Stomach (tissue), 9 donors: ENCODE measurements around the gene PDZK1IP1. TPM values are rescaled to one million over a fixed set of nuclear protein-coding genes. Genes with fewer than 3 reads are reported as not detected.

Experiments
- DNase-seq, 2 donors: peaks; one replicate each; pipeline versions ENCODE4 v3.0.0 to v3.0.0-alpha.2; 2013 to 2019
- H3K27ac ChIP-seq, 5 donors: fragments of 200-600 bp in 4 of 5; sonication (generic) in 4 of 5; one replicate each; pipeline ENCODE4 v1.5.1; 2013 to 2019; ENCODE audit warnings: mild to moderate bottlenecking in 1 of 5, moderate library complexity in 1 of 5
- H3K27me3 ChIP-seq, 3 donors: fragments of 200-600 bp; sonication (generic); one replicate each; pipeline ENCODE4 v1.5.1; 2017 to 2019; ENCODE audit warnings: mixed run types in 1 of 3
- H3K36me3 ChIP-seq, 4 donors: fragments of 200-600 bp; sonication (generic); 1 replicate in 3 of 4; 2 replicates in 1 of 4; pipeline ENCODE4 v1.5.1; 2016 to 2019
- H3K4me1 ChIP-seq, 4 donors: fragments of 200-600 bp; sonication (generic); one replicate each; pipeline ENCODE4 v1.5.1; 2016 to 2019
- H3K4me3 ChIP-seq, 4 donors: fragments of 200-600 bp; sonication (generic) in 3 of 4; one replicate each; pipeline ENCODE4 v1.5.1; 2016 to 2019; ENCODE audit warnings: mild to moderate bottlenecking in 1 of 4
- H3K9me3 ChIP-seq, 4 donors: fragments of 200-600 bp; sonication (generic); one replicate each; pipeline ENCODE4 v1.5.1; 2016 to 2019
- CTCF ChIP-seq, 7 experiments: fragments of 450-650 bp in 4 of 7; fragments of 200-600 bp in 3 of 7; sonication (generic) in 3 of 7; IDR thresholded peaks; one replicate each; pipeline ENCODE4 v1.5.1; 2016 to 2019; ENCODE audit warnings: antibody characterized with exemption in 7 of 7, control low read depth in 2 of 7, mild to moderate bottlenecking in 1 of 7
- EP300 ChIP-seq: sonication (generic); formaldehyde crosslinking; IDR thresholded peaks from one replicate; pipeline ENCODE4 v1.6.1; 2017; ENCODE audit warnings: antibody characterized with exemption
- POLR2A ChIP-seq, 4 donors: fragments of 450-650 bp; IDR thresholded peaks; one replicate each; pipeline ENCODE4 v1.6.1; 2016; ENCODE audit warnings: antibody characterized with exemption in 4 of 4, control low read depth in 2 of 4, mild to moderate bottlenecking in 1 of 4, moderate library complexity in 1 of 4
- POLR2AphosphoS5 ChIP-seq, 3 donors: sonication (generic); formaldehyde crosslinking; IDR thresholded peaks; one replicate each; pipeline ENCODE4 v1.6.1; 2016; ENCODE audit warnings: antibody characterized with exemption in 3 of 3
- WGBS, 5 donors: extraction: QIAGEN DNeasy Blood & Tissue Kit in 3 of 5; methylation state at CpG; one replicate each; pipeline versions ENCODE4 v1.1.5 to v1.1.7; 2013 to 2018; 5-methylcytosine and 5-hydroxymethylcytosine counted together
- intact Hi-C: fragments of 100-400 bp; cut with DNase I; formaldehyde crosslinking; loops from one replicate; pipeline ENCODE4 v1.15.1; 2023; ENCODE audit warnings: low total_unique reads
- polyA plus RNA-seq, 3 donors: library from polyadenylated mRNA; stranded (reverse); fragments of 200-250 nt; gene quantifications; one replicate each; pipeline ENCODE4 v1.2.3, GENCODE V29; 2013
- total RNA-seq, 5 donors: library from RNA; depleted of rRNA; stranded (reverse); fragments of >200 nt; gene quantifications; one replicate each; pipeline versions ENCODE4 v1.1.0 to v1.2.3, GENCODE V29; 2014 to 2016
- donor health status: healthy with polysubstance abuse.
- donor health status: Bipolar disorder and iron deficiency.
- donor health status: healthy.

PDZK1IP1 gene
- total and polyA plus RNA-seq, 8 donors: 0.87 to 292 (median 130) TPM; not detected in 1

GRCh38 chr1:47233186-47233585, 43.4 kb upstream of the PDZK1IP1 start:
- peaks cover 33 to 89% (median 71%) of the 10 kb centered on the region in 3 donors for H3K27me3 ChIP-seq
- H3K27ac ChIP-seq: no peak overlapping the region
- H3K4me1 ChIP-seq: peaks cover 15 to 33% (median 27%) of the 10 kb centered on the region in 4 donors
- H3K4me3 ChIP-seq: no peak overlapping the region
- WGBS, 5 donors: 56 to 77% (median 58%) methylated on average over 6 of the region's 6 CpGs
- TF ChIP-seq POLR2AphosphoS5 (IDR thresholded peaks at IDR 0.05): no peak
- no peak for TF ChIP-seq CTCF (IDR thresholded peaks at IDR 0.05)
- TF ChIP-seq EP300: no peak
- no peak for TF ChIP-seq POLR2A (IDR thresholded peaks at IDR 0.05)
- H3K36me3 ChIP-seq: no peaks in the 10 kb centered on the region
- H3K9me3 ChIP-seq: no peaks in the 10 kb centered on the region
- intact Hi-C loops: no loop called here
- DNase-seq: no peak

GRCh38 chr1:47232187-47232874, 42.5 kb upstream of the PDZK1IP1 start, which contains the start of gene TAL1:
Gene TAL1, minus strand, starts transcription at chr1:47232225. Its CDS starts 6,337 bp downstream, at chr1:47225888.
- H3K27ac ChIP-seq: peak within 1 kb of the TSS; percentile 34 to 78 (median 75)
- H3K9me3 ChIP-seq: no peaks in the 10 kb centered on the region
- peaks cover 33 to 94% (median 79%) of the 10 kb centered on the region in 3 donors for H3K27me3 ChIP-seq
- WGBS, 5 donors: 5 to 23% (median 8%) methylated on average over 19 to 51 of the region's 51 CpGs
- TF ChIP-seq POLR2AphosphoS5 (IDR thresholded peaks at IDR 0.05): peak in 1 of 3 donors; percentile 4
- TF ChIP-seq CTCF (IDR thresholded peaks at IDR 0.05): no peak
- peak in 1 of 2 donors; percentile 74 for DNase-seq
- peak within 1 kb of the TSS; percentile 34 to 51 (median 38) for H3K4me3 ChIP-seq
- peaks cover 15 to 33% (median 27%) of the 10 kb centered on the region in 4 donors for H3K4me1 ChIP-seq
- H3K36me3 ChIP-seq: no peaks in the 10 kb centered on the region
- intact Hi-C loops: no loop called here

GRCh38 chr1:47231301-47232186, 41.7 kb upstream of the PDZK1IP1 start:
- DNase-seq: peak in 1 of 2 donors; percentile 68
- TF ChIP-seq CTCF (IDR thresholded peaks at IDR 0.05) (no peak), POLR2AphosphoS5 (IDR thresholded peaks at IDR 0.05) (peak in 2 of 3 donors; percentile 43 to 80)
- Histone ChIP-seq H3K27me3 (peaks cover 36 to 96% (median 87%) of the 10 kb centered on the region in 3 donors), H3K36me3 (no peaks in the 10 kb centered on the region), H3K9me3 (no peaks in the 10 kb centered on the region), H3K4me3 (peak overlapping the region; percentile 34 to 51 (median 38)), H3K27ac (peak overlapping the region; percentile 34 to 78 (median 75)), H3K4me1 (peaks cover 15 to 33% (median 27%) of the 10 kb centered on the region in 4 donors)
- intact Hi-C loops: no loop called here
- 3 to 7% (median 5%) methylated on average over 54 to 62 of the region's 62 CpGs for WGBS, 5 donors

GRCh38 chr1:47230692-47231300, 41.0 kb upstream of the PDZK1IP1 start:
- intact Hi-C loops: no loop called here
- TF ChIP-seq EP300 (no peak), POLR2AphosphoS5 (IDR thresholded peaks at IDR 0.05) (no peak), CTCF (IDR thresholded peaks at IDR 0.05) (no peak), POLR2A (IDR thresholded peaks at IDR 0.05) (no peak)
- no peaks in the 10 kb centered on the region for H3K36me3 ChIP-seq
- H3K27ac ChIP-seq: peak overlapping the region; percentile 4 to 78 (median 75)
- H3K9me3 ChIP-seq: no peaks in the 10 kb centered on the region
- peak in 1 of 2 donors; percentile 49 for DNase-seq
- peak overlapping the region; percentile 34 to 51 (median 38) for H3K4me3 ChIP-seq
- peaks cover 38 to 100% (median 95%) of the 10 kb centered on the region in 3 donors for H3K27me3 ChIP-seq
- 5 to 11% (median 9%) methylated on average over 17 to 44 of the region's 44 CpGs for WGBS, 5 donors
- peaks cover 19 to 40% (median 31%) of the 10 kb centered on the region in 4 donors for H3K4me1 ChIP-seq
